ENCODE measurements around the gene CPSF6. TPM values are rescaled to one million over a fixed set of nuclear protein-coding genes. Genes with fewer than 3 reads are reported as not detected.
A peak's percentile ranks its signal among the peaks of the same experiment; 100 is the strongest.

The CPSF6 gene
- total and polyA plus RNA-seq, 7 donors: 15.0 to 96.0 (median 33.5) TPM

GRCh38 chr12:69278814-69279782 is 39.7 kb downstream of the CPSF6 start:
- Histone ChIP-seq H3K27ac (no peak overlapping the region), H3K4me3 (no peak overlapping the region), H3K9me3 (no peaks in the 10 kb centered on the region), H3K27me3 (no peaks in the 10 kb centered on the region), H3K36me3 (no peaks in the 10 kb centered on the region), H3K4me1 (peaks cover 0 to 16% (median 8%) of the 10 kb centered on the region in 4 donors)
- DNase-seq: no peak
- WGBS, 2 donors: 51 to 79% methylated on average over 8 of the region's 8 CpGs
- TF ChIP-seq POLR2AphosphoS5 (IDR thresholded peaks at IDR 0.05) (peak in 1 of 4 donors; percentile 17), CTCF (IDR thresholded peaks at IDR 0.05) (no peak)
- intact Hi-C loops (cut with DNase I): no loop called here

- Histone ChIP-seq H3K9me3 (no peaks in the 10 kb centered on the region), H3K27me3 (peaks cover 0 to 28% (median 3%) of the 10 kb centered on the region in 3 donors), H3K4me3 (peak overlapping the region in 3 of 4 donors; percentile 17 to 36 (median 33)), H3K27ac (no peak overlapping the region), H3K36me3 (no peaks in the 10 kb centered on the region), H3K4me1 (peaks cover 0 to 6% (median 2%) of the 10 kb centered on the region in 4 donors)
- DNase-seq: peak; percentile 88
- 3 to 4% methylated on average over 19 of the region's 19 CpGs for WGBS, 2 donors
- TF ChIP-seq CTCF (IDR thresholded peaks at IDR 0.05): no peak
- TF ChIP-seq POLR2AphosphoS5 (IDR thresholded peaks at IDR 0.05): peak; percentile 12 to 58 (median 26)
- intact Hi-C loops (cut with DNase I): no loop called here
Measured at GRCh38 chr12:69284131-69284530, 44.8 kb downstream of the CPSF6 start.

GRCh38 chr12:69287556-69287955 is 48.2 kb downstream of the CPSF6 start:
- no peak for TF ChIP-seq POLR2A (IDR thresholded peaks at IDR 0.05)
- no peak for TF ChIP-seq EP300 (IDR thresholded peaks at IDR 0.05)
- no peak for TF ChIP-seq POLR2AphosphoS5 (IDR thresholded peaks at IDR 0.05)
- no peak for TF ChIP-seq CTCF (IDR thresholded peaks at IDR 0.05)
- Histone ChIP-seq H3K27me3 (peaks cover 0 to 54% (median 7%) of the 10 kb centered on the region in 3 donors), H3K4me1 (peaks cover 0 to 6% (median 2%) of the 10 kb centered on the region in 4 donors), H3K4me3 (no peak overlapping the region), H3K36me3 (no peaks in the 10 kb centered on the region), H3K9me3 (no peaks in the 10 kb centered on the region), H3K27ac (no peak overlapping the region)
- no peak for DNase-seq
- intact Hi-C loops (cut with DNase I): no loop called here
- 35 to 65% methylated on average over 3 of the region's 3 CpGs for WGBS, 2 donors

- H3K27ac ChIP-seq: no peak overlapping the region
- TF ChIP-seq CTCF (IDR thresholded peaks at IDR 0.05): peak in 3 of 4 experiments; percentile 40 to 58 (median 56)
- no peak for TF ChIP-seq EP300 (IDR thresholded peaks at IDR 0.05)
- H3K36me3 ChIP-seq: no peaks in the 10 kb centered on the region
- intact Hi-C loops (cut with DNase I): no loop called here
- 16 to 29% methylated on average over 9 of the region's 9 CpGs for WGBS, 2 donors
- peak; percentile 67 for DNase-seq
- H3K4me3 ChIP-seq: no peak overlapping the region
- H3K9me3 ChIP-seq: no peaks in the 10 kb centered on the region
- H3K4me1 ChIP-seq: no peaks in the 10 kb centered on the region
- H3K27me3 ChIP-seq: peaks cover 0 to 54% (median 7%) of the 10 kb centered on the region in 3 donors
Measured at GRCh38 chr12:69290545-69291277, 51.3 kb downstream of the CPSF6 start.

Measured in sigmoid colon (tissue), 7 donors.